A673 (cell line): ENCODE measurements around the gene SH3BP2. TPM values are rescaled to one million over a fixed set of nuclear protein-coding genes. Genes with fewer than 3 reads are reported as not detected.

Experiments
- BruUV-seq: library from RNA; stranded (reverse); fragments of 400-500 nt; replicated peaks from 2 replicates; lab custom pipeline; 2021; lab: Mats Ljungman, UMichigan
- CTCF ChIA-PET: fragments of 300-600 bp; sonication (Branson Sonifier 250); formaldehyde crosslinking; loops from one replicate; lab custom pipeline; 2022; ENCODE audit warnings: antibody characterized with exemption; lab: Charles Lee
- POLR2A ChIA-PET: fragments of 300-600 bp; sonication (Branson Sonifier 250); formaldehyde crosslinking; loops from one replicate; lab custom pipeline; 2022; ENCODE audit warnings: antibody characterized with exemption; ENCODE audit not compliant: low non-redundant PET; lab: Charles Lee
- DNase-seq: peaks from one replicate; pipeline ENCODE4 v3.0.0-alpha.2; 2015; ENCODE audit warnings: low spot score
- H3K27ac ChIP-seq: fragments of 200-600 bp; sonication (generic); 2 replicates; pipeline ENCODE4 v1.5.1; 2016; ENCODE audit warnings: mixed run types, low read depth, mild to moderate bottlenecking, mixed read lengths, antibody characterized with exemption, low read length; ENCODE audit not compliant: poor library complexity, severe bottlenecking
- H3K27me3 ChIP-seq: fragments of 200-600 bp; sonication (generic); replicated peaks from 2 replicates; pipeline ENCODE4 v1.6.1; 2017; ENCODE audit warnings: mixed run types, low read depth, mild to moderate bottlenecking, mixed read lengths, antibody characterized with exemption, low read length; ENCODE audit not compliant: insufficient read depth, poor library complexity
- H3K36me3 ChIP-seq: fragments of 200-600 bp; sonication (generic); 2 replicates; pipeline ENCODE4 v1.6.1; 2016; ENCODE audit warnings: mixed run types, mild to moderate bottlenecking, mixed read lengths, antibody characterized with exemption, low read length; ENCODE audit not compliant: insufficient read depth, poor library complexity, severe bottlenecking
- H3K4me1 ChIP-seq: fragments of 200-600 bp; sonication (generic); 2 replicates; pipeline ENCODE4 v1.6.1; 2017; ENCODE audit warnings: mixed run types, mild to moderate bottlenecking, mixed read lengths, antibody characterized with exemption, low read length; ENCODE audit not compliant: insufficient read depth, poor library complexity, severe bottlenecking
- H3K4me3 ChIP-seq: fragments of 200-600 bp; sonication (generic); 2 replicates; pipeline ENCODE4 v1.5.1; 2016; ENCODE audit warnings: low read depth, mixed run types, mild to moderate bottlenecking, mixed read lengths, low read length; ENCODE audit not compliant: poor library complexity, severe bottlenecking
- H3K9me3 ChIP-seq: fragments of 200-600 bp; sonication (generic); 2 replicates; pipeline ENCODE4 v1.6.1; 2016; ENCODE audit warnings: mixed run types, low read depth, mild to moderate bottlenecking, mixed read lengths, antibody characterized with exemption, low read length; ENCODE audit not compliant: poor library complexity, severe bottlenecking
- CTCF ChIP-seq: fragments of 300-800, 200-600 bp; sonication (generic); conservative IDR thresholded peaks from 2 replicates; pipeline ENCODE4 v1.5.1; 2017; ENCODE audit warnings: low read depth, mild to moderate bottlenecking, antibody characterized with exemption, low read length, moderate library complexity, mixed read lengths
- EZH2 ChIP-seq: fragments of 200-600 bp; sonication (generic); IDR thresholded peaks from 2 replicates; pipeline ENCODE4 v1.6.1; 2017; ENCODE audit warnings: borderline replicate concordance, low read depth, mild to moderate bottlenecking, mixed read lengths, antibody characterized with exemption, low read length; ENCODE audit not compliant: poor library complexity, severe bottlenecking
- intact Hi-C: fragments of 100-400 bp; cut with micrococcal nuclease; formaldehyde crosslinking; loops from one replicate; pipeline ENCODE4 v1.10.0; 2022; ENCODE audit not compliant: unreplicated experiment
- total RNA-seq: library from RNA; stranded (reverse); gene quantifications from 2 replicates; pipeline ENCODE4 v1.2.3, GENCODE V29; 2021

The SH3BP2 gene
- total RNA-seq, 1 experiment from 2014 or later: 34.4 TPM

- no peak for DNase-seq
- no TSS peak for BruUV-seq
- Histone ChIP-seq H3K36me3 (peaks cover 15% of the 10 kb centered on the region), H3K9me3 (no peaks in the 10 kb centered on the region), H3K4me3 (no peak overlapping the region), H3K4me1 (peaks cover 21% of the 10 kb centered on the region), H3K27me3 (no peaks in the 10 kb centered on the region), H3K27ac (peak overlapping the region; percentile 82)
- CTCF ChIA-PET: no interaction called here
- intact Hi-C loops: no loop called here
- POLR2A ChIA-PET: no interaction called here
- TF ChIP-seq EZH2 (no peak), CTCF (no peak)
Observed at GRCh38 chr4:2836391-2836859, 43.5 kb downstream of the SH3BP2 start.

- H3K36me3 ChIP-seq: peaks cover 8% of the 10 kb centered on the region
- ChIA-PET CTCF (no interaction called here), POLR2A (no interaction called here)
- BruUV-seq: no TSS peak
- TF ChIP-seq EZH2 (no peak), CTCF (no peak)
- no peaks in the 10 kb centered on the region for H3K9me3 ChIP-seq
- intact Hi-C loops: no loop called here
- peak overlapping the region; percentile 82 for H3K27ac ChIP-seq
- H3K27me3 ChIP-seq: no peaks in the 10 kb centered on the region
- peak overlapping the region; percentile 33 for H3K4me3 ChIP-seq
- no peak for DNase-seq
- peaks cover 23% of the 10 kb centered on the region for H3K4me1 ChIP-seq
Observed at GRCh38 chr4:2837110-2837903, 44.4 kb downstream of the SH3BP2 start.

GRCh38 chr4:2837904-2838496 lies 45.1 kb downstream of the SH3BP2 start:
- BruUV-seq: no TSS peak
- CTCF ChIA-PET: no interaction called here
- TF ChIP-seq EZH2: no peak
- TF ChIP-seq CTCF: no peak
- POLR2A ChIA-PET: no interaction called here
- DNase-seq: peak; percentile 80
- H3K27ac ChIP-seq: peak overlapping the region; percentile 82
- H3K36me3 ChIP-seq: peaks cover 6% of the 10 kb centered on the region
- peak overlapping the region; percentile 33 for H3K4me3 ChIP-seq
- peaks cover 27% of the 10 kb centered on the region for H3K4me1 ChIP-seq
- H3K9me3 ChIP-seq: no peaks in the 10 kb centered on the region
- intact Hi-C loops: no loop called here
- no peaks in the 10 kb centered on the region for H3K27me3 ChIP-seq
